ENCODE data around the gene GCHFR.

Gene GCHFR

DNA sequence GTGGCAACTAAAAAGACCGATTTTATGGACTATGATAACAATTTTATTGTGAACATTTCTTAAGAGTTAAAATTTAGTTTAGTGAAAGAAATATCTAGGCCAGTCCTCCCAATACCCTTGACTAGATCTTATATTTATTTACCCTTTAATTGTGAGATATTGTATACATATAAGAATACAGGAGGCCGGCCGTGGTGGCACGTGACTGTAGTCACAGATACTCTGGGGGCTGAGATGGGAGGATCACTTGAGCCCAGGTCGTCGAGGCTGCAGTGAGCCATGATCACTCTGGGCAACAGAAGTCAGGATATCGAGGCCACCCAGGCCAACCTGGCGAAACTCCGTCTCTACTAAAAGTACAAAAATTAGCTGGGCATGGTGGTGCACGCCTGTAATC, 8.1 kb upstream of the GCHFR start:
- no peak for DNase-seq

DNA sequence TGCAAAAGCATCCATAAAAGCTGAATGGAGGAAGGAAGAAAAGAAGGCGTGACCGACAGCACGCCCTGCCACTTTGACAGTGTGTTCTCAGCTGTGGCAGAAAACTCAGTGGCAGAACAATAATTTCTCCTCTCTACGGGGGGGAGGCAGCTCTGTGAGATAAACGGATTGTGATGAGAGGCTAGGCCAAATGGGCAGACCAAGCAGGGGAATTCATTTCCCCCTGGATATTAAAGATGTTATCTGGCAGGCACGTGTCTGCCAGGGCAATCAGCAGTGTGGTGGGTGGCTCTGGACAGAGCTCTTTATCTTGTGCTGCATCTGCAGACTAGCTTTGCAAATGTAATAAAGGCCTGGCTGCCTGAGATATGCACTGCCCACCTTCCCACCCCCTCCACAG, 6.9 kb upstream of the GCHFR start:
- no peak for DNase-seq

DNA sequence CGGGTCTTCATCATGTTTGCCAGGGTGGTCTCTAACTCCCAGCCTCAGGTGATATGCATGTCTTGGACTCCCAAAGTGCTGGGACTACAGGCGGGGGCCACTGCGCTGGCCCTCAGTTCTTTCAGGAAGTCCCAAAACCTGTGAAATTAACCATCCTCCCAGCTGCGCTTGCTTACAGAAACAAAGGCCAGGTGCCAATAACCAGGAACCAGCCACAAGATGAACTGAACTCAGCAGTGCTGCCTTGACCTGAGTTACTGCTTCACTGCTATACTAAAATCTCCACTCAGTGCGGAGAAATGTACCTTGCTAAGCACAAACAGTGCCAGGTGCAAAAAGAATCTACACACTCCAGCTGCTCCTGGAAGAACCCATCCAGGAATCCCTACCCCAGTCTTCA, 3.9 kb upstream of the GCHFR start:
- DNase-seq: no peak

DNA sequence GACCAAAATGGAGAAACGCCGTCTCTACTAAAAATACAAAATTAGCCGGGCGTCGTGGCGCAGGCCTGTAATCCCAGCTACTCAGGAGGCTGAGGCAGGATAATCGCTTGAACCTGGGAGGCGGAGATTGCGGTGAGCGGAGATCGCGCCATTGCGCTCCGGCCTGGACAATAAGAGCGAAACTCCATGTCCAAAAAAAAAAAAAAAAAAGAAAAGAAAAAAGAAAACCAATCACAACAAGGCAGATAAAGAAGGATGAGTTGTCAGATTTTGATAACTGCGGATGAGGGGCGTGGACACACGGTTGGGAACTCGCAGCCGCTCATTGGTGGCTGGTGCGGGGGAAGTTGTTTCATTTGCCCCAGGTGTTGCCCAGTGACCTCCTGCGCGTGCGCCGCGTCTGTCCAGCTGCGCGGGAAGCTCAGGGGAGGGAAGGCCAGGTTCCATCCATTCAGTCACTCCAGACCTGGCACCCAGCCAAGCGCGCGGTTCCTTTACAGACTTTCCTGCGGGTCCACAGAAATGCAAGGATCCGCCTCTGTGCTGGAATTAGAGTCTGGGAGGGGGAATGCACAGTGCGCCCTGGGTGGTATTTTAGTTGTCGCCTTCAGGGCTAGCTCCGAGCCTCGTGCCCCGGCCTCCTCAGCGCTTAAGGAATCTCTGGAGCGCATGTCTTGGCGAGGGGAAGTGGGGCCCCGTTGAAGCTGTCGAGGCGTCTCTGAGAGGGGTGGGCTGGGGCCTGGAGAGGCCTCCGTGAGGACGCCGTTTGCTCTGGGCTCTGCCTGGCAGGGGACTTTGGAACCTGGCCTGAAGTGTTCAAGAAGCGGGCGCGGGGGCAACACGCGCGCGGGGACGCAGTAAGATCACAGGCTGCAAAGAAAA, 708 bp upstream of the GCHFR start:
- DNase-seq: peak; percentile 46

DNA sequence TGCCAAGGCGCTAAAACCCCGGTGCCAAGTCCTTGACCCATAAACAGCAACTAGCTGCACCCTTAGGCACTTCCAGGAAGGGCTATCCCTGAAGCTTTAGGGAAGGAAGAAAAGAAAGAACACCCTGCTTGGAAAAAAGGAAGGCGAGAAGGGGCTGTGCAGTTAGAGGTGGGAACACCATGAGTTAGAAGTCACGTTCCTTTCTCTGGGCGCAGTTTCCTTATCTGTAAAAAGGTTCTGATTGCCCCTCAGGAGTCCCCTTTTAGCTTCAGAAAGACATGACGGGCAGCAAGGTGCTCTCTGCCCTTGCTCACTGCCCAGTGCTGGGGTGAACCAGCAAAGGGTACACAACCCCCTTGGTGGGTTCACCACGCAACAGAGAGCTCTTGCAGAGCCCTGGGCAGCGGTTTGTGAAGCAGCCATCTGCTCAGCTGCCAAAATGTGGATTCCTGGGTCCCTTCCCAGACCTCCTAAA, 798 bp downstream of the GCHFR start:
- no peak for DNase-seq

DNA sequence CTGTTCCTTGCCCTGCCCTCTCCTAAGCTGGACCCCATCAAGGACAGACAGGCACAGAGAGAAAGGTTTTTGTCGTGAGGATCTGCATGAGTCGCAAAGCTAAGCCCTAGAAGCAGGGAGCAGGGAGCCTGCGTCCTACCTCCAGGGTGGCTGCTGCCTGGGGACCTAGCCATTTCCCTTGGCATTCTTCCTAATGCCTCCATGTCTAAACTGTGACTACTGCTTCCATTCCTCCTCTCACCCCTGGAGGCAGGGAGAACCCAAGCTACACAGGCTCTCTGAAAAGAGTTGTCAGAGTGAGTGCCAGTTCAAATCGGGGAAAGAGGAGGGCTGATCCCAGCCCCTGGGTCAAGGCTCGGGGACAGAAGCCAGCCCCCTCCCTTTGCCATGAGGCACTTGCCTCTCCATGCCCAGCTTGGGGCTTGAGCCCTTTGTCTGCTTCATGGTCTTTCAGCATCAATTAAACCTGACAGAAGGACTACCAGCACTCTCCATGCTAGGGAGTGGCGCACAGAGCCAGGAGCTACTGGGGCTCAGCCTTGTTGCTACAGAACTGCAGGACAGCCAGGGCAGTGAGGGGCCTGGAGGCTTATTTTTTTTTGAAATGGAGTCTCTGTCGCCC, 2.4 kb downstream of the GCHFR start:
- no peak for DNase-seq

DNA sequence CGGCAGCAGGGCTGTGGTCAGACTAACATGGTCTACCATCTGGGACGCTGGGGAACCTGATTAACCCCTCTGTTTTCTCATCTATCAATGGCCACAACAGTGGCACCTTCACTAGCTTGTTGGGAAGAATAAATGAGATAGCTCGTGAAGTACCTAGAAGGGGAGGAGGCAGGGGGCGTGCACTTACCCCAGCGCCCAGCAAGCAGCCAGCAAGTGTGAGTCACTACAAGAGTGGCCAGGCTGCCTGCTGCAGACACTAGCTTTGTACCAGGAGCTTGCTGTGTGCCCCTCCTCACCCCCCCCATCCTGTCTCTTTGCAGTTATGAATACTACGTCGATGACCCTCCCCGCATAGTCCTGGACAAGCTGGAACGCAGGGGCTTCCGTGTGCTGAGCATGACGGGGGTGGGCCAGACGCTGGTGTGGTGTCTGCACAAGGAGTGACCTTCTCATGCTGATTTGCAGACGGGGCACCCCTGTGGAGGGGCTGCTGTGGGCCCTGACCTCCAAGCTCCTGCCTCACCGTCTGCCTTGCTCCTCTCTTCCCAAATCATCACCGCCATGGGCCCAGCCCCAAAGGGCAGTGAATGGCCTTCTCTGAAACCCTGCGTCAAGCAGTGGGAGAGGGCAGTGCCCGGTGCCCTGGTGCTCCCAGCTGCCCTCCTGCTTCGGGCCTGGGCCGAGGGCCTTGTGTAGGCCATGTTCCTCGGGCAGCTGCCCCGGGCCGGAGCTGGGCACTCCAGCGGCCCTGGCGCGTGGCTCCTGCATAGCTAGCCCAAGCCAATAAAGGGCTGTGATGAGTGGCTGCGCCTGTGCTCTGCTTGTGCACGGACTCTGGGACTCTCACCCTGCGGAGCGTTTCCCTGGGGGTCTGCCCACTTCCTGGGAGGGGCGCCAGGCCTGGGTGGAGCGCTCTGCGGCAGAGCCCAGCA, 3.3 kb downstream of the GCHFR start:
- no peak for DNase-seq

DNA sequence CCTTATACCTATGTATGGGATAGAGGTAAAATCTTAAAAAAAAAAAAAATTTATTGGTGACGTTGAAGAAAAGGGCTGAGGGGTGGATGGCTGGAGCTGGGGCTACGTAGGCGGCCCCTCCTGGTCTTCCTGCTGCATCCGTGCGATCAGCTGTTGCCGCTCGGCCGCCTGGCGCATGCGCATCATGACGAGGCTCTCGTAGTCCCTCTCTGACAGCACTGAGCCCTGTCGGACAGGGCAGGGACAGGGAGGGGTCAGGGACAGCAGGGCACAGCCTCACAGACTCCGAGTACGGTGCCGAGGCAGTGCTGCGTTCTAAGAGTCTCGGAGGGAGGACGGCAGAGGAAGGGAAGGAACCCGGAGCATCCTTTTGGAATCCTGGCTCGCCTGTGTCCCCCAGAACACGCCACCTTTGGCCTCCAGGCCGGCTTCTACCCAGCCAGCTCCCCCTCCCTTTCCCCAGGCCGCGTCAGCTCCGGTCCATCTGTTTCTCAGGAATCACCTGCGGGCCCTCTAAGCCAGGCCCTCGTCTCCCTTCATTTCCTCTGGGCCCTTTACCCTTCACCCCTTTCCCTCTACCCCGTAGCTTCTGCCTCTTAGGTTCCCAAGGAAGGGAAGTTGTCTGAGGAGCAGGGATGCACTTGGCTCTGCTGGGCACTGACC, 4.1 kb downstream of the GCHFR start:
- no peak for DNase-seq

DNA sequence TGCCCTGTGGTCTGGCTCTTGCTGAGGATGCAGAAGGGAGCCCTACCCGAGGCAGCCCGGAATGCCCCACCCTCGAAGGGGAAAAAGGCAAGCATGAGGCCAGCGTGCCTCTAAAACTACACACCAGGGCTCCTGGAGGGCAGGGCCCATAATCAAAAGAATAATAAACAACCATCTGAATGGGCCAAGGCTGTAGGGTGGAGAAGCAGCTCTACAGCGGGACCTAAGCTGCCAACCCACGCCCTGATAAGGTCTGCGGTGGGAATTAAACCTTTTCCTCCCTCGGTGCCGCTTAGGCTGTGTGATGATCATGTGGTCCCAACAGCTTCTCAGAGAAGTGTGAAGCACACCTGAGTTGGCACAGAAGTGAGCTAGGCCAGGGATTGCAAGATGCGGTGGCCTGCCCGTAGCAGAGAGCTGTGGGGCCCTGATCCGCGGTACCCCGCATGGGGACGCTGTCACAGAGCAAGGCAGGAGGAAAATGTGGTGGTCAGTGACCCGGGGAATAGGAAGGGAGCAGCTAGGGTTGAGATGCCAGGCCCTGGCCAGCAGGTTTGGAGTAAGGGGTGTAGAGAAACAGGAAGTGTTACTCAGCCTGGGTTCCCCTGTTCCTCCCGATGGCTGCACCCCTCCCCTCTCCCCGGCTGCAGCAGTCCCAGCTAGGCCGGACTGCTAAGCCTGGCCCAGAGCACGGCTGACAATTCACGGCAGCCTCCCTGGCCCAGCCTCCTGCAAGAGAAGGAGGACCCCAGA, 4.8 kb downstream of the GCHFR start:
- DNase-seq: peak; percentile 30

DNA sequence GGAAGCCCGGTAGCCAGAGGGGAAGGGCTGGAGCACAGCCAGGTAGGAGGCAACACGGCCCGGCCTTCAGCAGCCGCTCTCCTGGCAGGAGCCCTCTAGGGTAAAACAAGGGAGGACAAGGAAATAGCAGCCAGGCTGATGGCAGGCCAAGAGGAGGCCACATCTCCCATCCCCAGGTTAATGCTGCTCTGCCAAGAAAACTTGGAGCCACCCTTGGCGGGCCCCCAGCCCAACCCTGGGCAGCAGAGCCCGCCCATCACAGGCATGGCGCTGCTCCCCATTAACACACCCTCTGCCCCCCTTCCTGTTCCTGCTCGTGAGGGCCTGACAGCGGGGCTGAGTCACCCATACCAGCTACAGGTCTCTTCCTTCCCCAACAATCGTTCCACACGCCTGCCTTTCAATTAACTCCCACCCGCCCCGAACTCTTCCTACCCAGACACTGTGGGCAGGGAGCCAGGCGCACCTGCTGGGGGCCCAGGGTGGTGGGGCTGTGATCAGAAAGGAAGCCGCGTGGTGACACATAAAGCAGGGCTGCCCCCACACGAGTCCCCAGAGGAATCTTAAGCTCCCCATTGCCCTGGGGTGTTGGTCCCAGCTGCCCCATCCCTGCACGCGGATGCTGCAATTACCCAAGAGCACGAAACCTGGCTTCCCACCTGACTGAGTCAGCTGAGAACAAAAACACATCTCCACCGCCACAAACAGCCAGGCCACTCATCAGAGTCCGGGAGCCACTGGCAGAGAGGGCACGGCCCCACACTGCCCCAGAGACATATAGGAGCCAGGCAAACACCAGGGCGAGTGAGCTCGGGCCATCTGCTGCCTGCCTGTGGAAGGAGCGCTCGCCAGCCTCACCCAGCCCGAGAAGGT, 5.6 kb downstream of the GCHFR start, which contains the start of gene C15orf62:
Gene C15orf62, plus strand, starts transcription at position 707 of the 873 bp plus-strand sequence. CDS start 516 bp downstream, outside the sequence.
- peak; percentile 85 for DNase-seq

DNA sequence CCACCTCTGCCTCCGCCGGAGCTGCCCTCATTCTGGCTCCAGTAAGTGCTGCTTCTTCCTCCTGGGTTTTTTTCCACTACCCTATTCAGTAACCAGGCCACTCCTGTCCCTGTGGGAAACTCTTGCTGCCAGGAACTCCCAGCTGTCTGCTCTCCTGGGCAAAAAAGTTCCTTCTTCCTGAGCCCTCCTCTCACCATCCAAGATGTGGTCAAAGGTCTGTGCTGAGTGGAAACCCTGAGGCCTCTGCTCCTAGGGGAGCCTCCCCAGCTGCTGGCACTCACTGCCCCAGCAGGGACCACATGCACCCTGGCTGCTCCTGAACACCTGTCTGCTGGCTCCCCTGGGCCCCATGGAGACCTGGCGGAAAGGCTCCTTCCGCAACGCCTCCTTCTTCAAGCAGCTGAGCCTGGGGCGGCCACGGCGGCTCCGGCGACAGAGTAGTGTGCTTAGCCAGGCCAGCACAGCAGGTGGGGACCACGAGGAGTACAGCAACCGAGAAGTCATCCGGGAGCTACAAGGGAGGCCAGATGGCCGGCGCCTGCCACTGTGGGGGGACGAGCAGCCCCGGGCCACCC, 6.4 kb downstream of the GCHFR start:
- no peak for DNase-seq

DNA sequence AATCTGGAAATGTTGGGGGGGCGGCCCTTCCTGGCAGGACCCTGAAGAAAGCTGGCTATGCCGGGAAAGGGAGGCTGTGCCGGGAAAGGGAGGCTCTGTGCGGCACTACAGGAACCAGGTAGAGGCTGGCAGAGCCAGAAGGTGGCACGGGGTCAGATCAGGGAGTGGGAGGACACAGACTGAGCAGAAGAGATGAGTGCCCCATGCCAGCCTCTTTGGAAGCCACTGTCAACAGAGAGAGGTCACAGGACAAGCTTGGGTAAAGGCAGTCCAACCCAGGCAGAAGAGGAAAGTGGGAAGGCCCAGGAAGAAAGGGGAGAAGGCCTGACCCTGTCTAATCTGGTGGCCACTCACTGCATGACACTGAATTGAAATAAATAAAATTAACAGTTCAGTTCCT, 7.4 kb downstream of the GCHFR start:
- no peak for DNase-seq

DNA sequence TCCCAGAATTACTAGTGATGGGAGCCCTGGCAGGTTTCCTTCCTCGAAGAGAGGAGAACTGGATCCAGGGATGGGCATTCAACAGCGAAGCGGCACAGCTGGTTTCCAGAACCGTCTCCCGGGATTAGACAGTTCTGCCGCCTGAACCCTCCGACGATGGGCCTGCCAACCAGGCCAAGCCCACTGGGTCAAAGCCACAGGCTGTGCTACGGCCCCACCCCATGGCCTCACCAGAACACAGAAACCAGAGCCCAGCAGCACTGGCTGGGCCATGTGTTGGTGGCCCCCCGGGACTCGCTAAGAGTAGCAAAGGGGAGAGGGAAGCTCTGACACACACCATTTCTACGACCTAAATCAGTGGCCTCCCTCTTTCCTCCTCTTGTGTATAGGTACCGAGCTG, 8.1 kb downstream of the GCHFR start:
- DNase-seq: no peak

DNA sequence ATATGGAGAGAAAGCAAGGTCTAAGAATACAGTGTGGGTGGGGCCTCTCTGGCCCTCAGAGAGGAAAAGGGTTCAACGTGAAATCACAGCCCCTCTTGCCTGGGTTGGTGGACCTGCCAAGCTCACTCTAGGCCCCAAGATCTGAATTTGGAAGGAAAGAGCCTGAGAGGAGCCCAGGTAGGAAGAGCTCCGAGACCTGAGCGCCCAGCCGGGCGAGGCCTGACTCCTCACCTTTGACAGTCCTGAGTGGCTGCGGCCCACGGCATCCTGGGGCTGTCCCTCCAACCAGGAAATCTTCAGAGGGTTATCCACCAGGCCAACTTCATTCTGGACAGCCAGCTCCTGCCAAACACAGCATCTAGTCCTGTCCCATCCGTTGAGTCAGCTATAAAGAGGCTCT, 9.6 kb downstream of the GCHFR start:
- DNase-seq: no peak

DNA sequence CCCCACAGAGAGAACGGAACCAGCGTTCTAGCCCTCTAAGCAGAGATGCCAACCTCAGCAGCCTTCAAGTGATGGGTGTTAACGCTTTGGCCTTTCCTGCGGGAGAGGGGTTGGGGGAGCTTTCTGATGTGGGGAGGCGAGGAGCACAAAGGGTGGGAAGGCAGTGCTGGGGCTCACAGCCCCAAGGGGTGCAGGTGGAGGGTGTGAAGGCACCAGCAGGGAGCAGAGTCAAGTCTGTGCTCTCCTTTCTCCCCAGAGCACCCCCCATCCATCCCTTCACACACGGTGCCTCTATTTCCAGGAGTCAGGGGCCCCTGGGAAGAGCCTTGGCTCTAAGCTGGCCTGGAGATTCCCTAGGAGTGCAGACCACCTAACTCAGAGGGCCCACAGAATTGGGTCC, 10.0 kb downstream of the GCHFR start:
- no peak for DNase-seq

DNA sequence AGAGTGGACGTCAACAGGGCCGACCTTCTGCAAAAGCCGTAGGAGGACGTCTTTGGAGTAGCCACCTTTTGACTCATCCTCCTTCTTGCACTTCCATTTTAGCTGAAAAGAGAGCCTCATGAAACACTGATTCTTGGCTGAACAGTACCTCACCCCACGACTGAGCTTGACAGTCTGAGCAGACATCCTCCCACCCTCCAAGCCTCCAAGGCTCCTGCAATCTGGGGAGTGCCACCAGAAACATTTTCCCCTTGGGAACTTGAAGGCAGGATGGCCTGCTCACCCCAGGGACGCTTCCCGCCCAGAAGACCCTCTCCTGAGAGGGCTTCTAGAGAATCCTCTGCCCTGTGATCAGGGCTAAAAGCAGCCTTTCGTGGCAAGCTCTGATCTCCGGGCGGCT, 11.1 kb downstream of the GCHFR start:
- no peak for DNase-seq

DNA sequence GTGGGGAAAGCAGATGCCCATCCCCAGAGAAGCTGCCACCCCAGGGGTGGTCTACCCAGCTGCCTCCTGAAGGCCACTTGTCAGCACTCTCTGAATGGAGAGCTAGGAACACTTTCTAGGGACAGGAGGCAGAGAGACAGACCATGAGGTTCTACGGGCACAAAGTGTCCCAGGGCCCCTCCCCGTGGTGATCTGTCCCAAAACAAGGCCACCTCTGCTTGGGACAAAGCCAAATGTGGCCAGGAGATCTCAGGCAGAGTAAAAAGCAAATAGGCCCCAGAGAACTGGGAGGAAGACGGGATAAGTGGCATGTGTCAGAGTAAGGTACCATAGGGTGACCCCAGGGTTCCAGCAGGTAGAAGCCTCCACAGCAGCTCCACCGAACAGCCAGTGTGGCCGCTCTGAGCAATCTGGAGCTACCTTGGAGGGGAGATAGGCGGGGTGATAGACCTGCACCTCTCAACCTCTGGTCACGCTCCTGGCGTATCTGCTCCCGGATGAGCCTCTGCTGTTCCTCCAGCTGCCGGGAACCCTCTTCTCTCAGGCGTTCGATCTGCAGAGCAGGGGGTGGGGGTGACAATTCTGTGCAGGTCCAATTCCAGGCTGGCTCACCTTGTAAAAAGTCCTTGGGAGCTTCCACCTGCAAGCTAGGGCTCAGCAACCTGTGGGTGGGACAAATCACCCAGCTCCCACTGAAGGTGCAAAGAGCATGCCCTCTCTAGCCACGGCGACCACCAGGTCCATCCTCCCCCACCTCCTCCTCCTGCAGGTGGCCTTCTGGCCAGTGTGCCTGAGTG, 12.1 kb downstream of the GCHFR start:
- no peak for DNase-seq

DNA sequence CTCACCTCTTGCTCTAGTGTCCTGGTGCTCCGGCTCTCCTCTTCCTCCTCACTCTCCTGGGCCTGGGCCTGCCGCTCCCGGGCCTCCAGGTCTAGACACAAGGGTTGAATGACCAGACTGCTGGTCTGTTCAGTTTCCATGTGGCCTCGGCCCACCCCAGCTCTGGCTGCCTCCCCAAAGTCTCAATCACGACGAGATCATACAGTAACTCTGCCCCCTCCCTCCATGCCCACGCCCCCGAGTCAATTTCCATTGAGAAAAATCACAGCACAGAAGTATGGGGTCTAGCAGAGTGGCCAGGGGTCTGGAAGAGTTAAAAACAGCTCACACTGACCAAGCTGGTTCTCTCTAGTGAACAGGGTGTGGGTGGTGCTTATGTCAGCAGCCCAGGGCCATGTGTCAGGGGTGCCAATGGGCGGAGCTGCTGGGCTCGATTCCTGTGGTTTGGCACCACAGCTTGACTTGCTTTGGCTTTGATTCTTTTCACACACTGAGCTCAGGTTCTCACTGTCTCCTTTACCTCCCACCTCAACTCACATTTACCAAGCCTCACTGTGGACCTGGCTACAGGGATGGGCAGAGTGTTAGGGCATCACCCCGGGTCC, 12.8 kb downstream of the GCHFR start:
- peak; percentile 26 for DNase-seq

DNA sequence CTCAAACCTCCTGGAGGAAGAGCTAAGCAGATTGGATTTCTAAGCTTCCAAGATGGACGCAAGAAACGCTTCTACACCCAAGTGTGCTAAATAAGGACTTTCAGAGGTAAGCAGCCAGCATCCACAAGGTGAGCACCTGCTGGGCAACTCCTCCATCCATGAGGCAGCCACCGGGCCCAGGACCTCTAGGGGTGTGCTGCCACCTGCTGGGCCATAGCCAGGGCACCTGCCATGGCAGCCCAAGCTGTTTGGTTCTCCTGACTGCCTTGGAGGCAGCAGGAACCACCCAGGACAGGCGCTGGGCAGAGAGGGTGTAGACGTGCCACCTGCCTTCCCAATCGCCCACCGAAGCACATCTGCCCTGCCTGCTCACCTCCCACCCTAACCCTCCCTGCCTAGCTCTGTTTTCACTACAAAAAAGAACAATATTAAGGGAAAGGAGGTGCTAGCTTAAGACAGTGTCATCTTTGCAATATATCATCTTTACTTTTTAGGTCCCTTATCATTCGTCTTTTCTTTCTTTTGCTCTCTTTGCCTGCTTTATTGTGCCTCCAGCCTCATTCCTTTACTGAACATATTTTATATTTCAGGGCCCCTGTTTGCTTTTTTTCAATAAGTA, 18.9 kb downstream of the GCHFR start:
- DNase-seq: peak; percentile 85

Data from CD4-positive, alpha-beta T cell treated with Interleukin-6 for 4 hours (primary cell).